GM10248 (cell line): Measurements from ENCODE around the gene MTHFD2.

Experiments used
- CTCF ChIA-PET: fragments of 300-600 bp; sonication (Branson Sonifier 250); formaldehyde crosslinking; extraction: SDS; loops from one replicate; lab custom pipeline; 2021; ENCODE audit warnings: antibody characterized with exemption; lab: Yijun Ruan, JAX
- POLR2A ChIA-PET: fragments of 350-650 bp; sonication (Branson Sonifier 250); formaldehyde crosslinking; extraction: SDS; loops from one replicate; lab custom pipeline; 2020; ENCODE audit warnings: antibody characterized with exemption; lab: Yijun Ruan, JAX
- DNase-seq: peaks from one replicate; pipeline ENCODE4 v3.0.0; 2012; ENCODE audit errors: extremely low spot score
- TF ChIP-seq, protein P1 (sequence below): IDR thresholded peaks from 2 replicates; pipeline ENCODE4 v1.5.1; 2012; ENCODE audit warnings: mild to moderate bottlenecking, low read depth; ENCODE audit errors: extremely low read depth, missing control alignments, control extremely low read depth

The MTHFD2 gene

DNA sequence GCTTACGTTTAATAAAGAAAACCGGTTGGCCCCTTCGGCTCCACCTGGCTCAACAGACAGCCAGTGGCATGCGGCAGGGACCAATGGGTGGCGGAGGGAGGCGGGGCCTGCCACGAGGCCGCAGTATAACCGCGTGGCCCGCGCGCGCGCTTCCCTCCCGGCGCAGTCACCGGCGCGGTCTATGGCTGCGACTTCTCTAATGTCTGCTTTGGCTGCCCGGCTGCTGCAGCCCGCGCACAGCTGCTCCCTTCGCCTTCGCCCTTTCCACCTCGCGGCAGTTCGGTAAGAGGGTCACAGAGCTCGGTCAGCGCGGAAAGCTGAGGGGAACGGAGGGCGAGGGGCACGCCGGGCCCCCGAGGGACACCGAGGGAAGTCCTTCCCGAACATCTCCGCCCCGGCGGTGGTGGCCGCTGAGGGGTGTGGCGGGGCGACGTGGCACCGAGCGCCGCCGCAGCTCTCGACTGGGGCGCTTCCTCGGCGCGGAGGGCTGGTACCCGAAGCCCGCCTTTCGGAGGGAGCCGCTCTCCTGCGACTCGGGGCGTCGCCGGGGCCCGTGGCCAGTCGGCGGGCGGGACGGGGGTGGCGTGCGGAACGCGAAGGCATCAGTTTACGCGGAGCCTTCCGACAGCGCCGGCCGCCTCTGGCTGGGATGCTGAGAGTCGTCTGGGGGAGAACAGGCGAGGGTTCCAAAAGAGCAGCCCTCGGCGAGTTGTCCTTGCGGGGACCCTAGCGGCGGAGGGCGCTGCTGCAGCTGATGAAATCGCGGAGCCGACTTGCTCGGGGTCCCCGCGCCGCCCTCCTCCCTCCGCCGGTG lies at the start of gene MTHFD2:
Gene MTHFD2 (plus strand): TSS at position 155 of the 814 bp plus-strand sequence. CDS start 27 bp downstream, at position 182.
- POLR2A ChIA-PET: interaction anchor here (0.6 to 3.6 kb wide), 10 partner anchors 9 to 295 kb away, joined by 3 to 26 read pairs (median 7); partner anchors contain the start of gene MOB1A
- DNase-seq: peak; percentile 95
- TF ChIP-seq, protein P1, sequence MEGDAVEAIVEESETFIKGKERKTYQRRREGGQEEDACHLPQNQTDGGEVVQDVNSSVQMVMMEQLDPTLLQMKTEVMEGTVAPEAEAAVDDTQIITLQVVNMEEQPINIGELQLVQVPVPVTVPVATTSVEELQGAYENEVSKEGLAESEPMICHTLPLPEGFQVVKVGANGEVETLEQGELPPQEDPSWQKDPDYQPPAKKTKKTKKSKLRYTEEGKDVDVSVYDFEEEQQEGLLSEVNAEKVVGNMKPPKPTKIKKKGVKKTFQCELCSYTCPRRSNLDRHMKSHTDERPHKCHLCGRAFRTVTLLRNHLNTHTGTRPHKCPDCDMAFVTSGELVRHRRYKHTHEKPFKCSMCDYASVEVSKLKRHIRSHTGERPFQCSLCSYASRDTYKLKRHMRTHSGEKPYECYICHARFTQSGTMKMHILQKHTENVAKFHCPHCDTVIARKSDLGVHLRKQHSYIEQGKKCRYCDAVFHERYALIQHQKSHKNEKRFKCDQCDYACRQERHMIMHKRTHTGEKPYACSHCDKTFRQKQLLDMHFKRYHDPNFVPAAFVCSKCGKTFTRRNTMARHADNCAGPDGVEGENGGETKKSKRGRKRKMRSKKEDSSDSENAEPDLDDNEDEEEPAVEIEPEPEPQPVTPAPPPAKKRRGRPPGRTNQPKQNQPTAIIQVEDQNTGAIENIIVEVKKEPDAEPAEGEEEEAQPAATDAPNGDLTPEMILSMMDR: peak; percentile 78
- CTCF ChIA-PET: interaction anchor here (1.1 to 6.8 kb wide), 15 partner anchors 9 to 180 kb away, joined by 3 to 75 read pairs (median 6); partner anchors contain the start of gene MOB1A

DNA sequence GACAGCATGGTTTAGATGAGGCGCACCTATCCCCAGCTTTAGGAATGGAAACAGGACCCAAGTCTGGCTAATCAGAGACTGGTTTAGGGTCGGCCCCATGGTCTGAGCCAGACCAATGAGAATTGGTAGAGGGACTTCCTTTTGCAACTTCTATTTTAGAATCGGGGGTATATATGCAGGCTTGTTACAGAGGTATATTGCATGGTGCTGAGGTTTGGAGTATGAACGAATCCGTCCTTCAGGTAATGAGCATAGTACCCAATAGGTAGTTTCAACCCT lies 49.2 kb upstream of the MTHFD2 start:
- POLR2A ChIA-PET: no interaction called here
- CTCF ChIA-PET: interaction anchor here (1.3 to 13.3 kb wide), 12 partner anchors 11 to 324 kb away, joined by 3 to 177 read pairs (median 10); partner anchors contain the start of genes MOB1A, MTHFD2 and STAMBP
- TF ChIP-seq, protein P1: no peak
- no peak for DNase-seq

DNA sequence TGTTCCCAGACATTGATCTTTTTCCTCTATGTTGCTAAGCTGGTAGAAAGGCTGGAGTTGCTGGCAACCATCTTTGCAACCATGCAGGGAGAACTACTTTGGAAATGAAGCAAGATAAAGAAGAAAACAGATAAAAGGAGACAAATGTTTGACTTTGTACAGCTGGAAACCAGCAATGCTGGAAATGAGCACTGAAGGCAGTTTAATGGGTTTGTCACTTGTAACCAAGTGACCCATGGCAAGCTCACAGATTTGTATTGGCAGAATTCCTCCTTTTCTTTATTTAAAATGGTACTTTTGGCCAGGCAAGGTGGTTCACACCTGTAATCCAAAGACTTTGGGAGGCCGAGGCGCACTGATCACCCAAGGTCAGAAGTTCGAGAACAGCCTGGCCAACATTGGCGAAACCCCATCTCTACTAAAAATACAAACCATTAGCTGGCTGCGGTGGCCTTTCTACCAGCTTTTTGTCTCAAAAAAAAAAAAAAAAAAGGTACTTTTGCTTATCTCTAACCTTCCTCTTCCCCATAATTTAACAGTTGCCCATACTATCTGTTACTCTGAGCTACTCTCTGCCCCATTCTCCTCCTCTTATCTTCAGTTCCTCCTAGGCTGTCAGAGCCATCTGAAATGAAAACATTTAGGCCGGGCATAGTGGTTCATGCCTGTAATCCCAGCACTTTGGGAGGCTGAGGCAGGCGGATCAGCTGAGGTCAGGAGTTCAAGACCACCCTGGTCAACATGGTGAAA lies 48.7 kb upstream of the MTHFD2 start:
- ChIA-PET POLR2A (interaction anchor here (0.6 to 1.7 kb wide), 6 partner anchors 20 to 386 kb away, joined by 3 to 9 read pairs (median 4); partner anchors contain the start of gene MOB1A), CTCF (interaction anchor here (1.3 to 13.3 kb wide), 9 partner anchors 12 to 325 kb away, joined by 3 to 177 read pairs (median 12); partner anchors contain the start of genes MOB1A, MTHFD2 and STAMBP)
- TF ChIP-seq, protein P1: no peak

DNA sequence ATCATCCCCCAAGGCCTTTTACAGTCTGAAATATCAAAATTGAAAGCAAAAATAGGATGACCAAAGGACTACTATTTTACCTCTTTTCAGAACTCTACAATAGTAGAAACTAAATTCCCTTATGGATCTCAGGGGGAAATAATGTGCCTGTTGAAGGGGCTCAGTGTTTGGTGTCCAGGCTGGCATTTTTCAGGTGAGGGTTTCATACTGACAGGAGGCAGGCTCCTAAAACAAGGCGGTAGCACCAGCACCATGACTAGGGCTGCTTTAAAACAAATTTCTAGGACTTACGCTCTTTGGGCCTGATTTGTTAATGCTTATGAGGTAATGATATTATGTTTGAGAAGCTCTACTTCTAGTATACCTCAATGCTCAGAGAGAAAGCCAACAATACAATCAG lies 45.5 kb upstream of the MTHFD2 start:
- no peak for DNase-seq
- TF ChIP-seq, protein P1: no peak
- ChIA-PET POLR2A (interaction anchor here (0.5 kb wide), 1 partner anchor 21 kb away, joined by 6 read pairs; no protein-coding TSS in a partner anchor), CTCF (interaction anchor here (2.5 to 13.3 kb wide), 5 partner anchors 15 to 328 kb away, joined by 10 to 177 read pairs (median 31); partner anchors contain the start of genes MOB1A, MTHFD2 and STAMBP)

More for the DNA sequence above, 48.7 kb upstream of the MTHFD2 start:
- no peak for DNase-seq

DNA sequence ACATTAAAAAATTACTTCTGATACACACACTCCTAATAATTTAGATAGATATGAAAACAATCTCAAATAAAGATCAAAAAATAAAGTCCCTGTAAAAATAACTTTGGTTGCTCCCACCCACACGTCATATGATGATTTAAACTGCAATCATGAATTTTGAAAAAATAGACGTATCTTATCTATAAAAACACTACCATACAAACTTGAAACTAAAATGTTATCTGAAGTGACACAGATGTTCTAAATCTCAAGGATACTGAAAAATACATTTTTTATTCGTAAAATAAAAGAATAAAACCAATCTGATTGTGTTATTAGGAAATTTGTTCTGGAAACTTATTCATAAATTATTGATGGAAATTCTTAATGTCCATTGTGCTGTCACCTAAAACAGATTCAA lies 42.6 kb upstream of the MTHFD2 start:
- no peak for DNase-seq
- POLR2A ChIA-PET: interaction anchor here (0.7 kb wide), 1 partner anchor 75 kb away, joined by 3 read pairs; no protein-coding TSS in a partner anchor
- CTCF ChIA-PET: interaction anchor here (1.1 to 13.3 kb wide), 3 partner anchors 9 to 12 kb away, joined by 3 to 138 read pairs (median 4); no protein-coding TSS in a partner anchor
- TF ChIP-seq, protein P1: no peak
